ENCODE results near the gene CELSR1.
"Not testable (repeated sequence)": the region's sequence is repeated elsewhere in the genome, so short reads cannot be mapped to it uniquely, and the experiment has no call there.

CELSR1 gene

GRCh38 chr22:46403880-46404279, 133.5 kb downstream of the CELSR1 start:
- DNase-seq (ENCODE audit: low read depth, low spot score), result not testable (repeated sequence)

DNA sequence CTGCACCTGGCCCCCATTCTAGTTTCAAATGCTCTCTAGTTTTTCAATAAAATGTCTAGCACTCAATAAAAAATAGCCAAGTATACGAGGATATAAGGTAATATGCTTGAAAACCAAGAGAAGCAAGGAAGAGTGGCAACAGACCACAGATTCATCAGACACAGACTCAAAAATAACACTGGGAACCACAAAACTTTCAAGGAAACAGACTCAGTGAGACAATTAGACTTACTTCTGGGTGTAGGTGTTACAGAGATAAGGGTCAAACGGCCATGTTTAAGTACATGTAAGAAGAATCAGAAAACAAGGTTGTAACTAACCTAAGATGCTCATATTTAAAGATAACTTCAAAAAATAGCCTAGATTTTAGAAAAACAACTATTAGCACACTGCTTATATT, 134.9 kb downstream of the CELSR1 start:
- DNase-seq (ENCODE audit: low read depth, low spot score), result no peak

DNA sequence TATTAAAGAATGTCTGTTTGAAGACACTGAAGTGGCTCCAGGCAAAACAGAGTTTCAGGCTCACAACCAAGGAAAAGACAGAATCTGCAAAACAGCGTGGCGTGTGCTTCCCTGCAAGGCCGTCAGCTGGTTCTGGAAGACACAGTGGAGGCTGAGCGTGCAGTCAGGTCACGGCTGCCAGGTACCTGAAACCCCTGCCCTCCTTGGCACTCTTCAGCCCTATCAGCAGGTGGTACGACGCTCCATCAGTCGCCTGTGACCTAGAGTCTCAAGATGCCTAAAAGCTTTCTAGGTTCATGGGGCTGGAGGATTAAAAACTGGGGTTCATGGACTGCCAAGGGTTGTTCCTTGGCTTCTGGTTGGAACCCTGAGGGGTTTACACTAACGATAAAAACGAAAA, 136.1 kb downstream of the CELSR1 start:
- DNase-seq (ENCODE audit: low read depth, low spot score), result no peak

DNA sequence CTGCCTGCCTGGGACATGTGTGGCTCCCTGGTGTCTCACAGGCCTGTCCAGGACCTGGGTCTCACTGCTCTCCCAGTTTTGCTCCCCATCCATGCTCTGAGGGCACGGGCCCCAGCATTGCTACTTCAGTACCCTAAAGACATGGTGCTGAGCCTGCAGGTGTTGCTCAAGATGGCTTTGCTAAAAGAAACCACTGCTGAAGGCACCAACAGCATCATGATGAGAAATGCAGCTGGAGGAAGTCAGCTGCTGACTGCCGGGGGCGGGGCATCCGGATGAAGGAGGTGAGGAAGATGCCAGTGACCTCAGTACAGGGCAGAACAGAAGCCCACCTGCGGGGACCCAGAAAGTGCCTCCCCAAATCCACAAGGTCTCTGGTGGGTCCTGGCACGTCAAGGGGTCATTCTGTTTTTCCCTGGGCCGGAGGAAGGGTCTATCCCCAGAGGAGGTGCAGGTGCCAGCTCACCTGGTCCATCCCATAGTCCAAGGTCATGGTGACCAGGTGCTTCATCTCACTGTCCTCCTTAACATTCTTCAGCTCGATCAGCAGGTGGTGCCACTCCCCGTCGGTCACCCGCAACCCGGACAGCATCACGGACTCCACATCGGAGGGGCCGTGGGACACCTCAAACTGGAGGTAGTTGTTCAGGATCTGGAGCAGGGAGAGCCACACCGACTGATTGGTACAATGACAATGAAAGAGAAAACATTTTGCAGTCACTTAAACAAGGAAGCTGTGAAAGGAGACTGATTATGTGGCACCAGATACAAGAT, 138.0 kb downstream of the CELSR1 start:
- no peak for DNase-seq (ENCODE audit: low read depth, low spot score)

- DNase-seq (ENCODE audit: low read depth, low spot score), result no peak
Observed at GRCh38 chr22:46397951-46398350, 139.5 kb downstream of the CELSR1 start.

DNA sequence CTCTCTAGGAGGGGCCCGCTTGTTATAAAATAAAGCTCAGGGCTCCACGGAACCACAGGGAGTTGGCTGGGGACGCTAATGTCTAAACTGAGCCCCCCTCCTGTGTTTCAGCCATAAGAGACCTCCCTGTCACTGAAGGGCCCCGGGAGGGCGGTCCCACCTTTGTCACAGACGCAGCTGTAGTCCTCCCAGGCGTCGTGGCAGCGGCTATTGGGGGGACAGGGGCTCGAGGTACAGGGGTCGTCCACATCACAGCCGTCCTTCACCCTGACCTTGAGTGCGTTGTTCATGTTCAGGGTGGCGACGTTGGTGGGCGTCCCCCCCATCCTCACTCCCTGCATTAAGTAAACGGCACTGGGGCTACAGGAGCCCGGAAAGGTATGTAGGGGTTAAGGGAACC, 139.9 kb downstream of the CELSR1 start:
- DNase-seq (ENCODE audit: low read depth, low spot score), result no peak

DNA sequence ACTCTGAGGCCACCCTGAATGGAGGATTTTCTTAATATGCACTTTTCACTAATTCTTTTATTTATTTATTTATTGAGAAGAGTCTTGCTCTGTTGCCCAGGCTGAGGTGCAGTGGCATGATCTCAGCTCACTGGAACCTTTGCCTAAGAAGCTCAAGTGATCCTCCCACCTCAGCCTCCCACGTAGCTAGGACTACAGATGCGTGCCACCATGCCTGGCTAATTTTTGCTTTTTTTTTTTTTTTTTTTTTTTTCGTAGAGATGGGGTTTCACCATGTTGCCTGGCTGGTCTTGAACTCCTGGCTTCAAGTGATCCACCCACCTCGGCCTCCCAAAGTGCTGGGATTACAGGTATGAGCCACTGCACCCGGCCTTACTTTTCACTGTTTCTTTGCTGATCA, 140.4 kb downstream of the CELSR1 start:
- not testable (repeated sequence) for DNase-seq (ENCODE audit: low read depth, low spot score)

DNA sequence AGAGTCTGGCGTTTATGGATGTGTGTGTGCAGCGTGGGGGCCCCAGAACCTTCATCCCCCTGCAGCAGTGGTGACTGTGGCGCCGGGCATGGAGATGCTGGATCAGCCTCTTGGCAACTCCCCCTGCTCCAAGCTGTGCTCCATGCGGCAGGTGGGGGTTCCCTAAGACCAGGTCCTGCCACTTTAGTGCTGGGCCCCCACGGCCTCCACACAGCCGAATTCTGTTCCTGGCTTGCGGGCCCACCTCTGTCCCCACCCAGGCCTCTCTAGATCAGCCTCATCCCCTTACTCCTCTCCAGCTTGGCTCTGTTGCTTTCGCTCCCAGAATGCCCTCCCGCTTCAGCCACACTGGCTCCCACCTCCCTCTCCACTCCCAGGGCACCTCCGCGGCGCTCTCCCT, 142.3 kb downstream of the CELSR1 start:
- no peak for DNase-seq (ENCODE audit: low read depth, low spot score)

DNA sequence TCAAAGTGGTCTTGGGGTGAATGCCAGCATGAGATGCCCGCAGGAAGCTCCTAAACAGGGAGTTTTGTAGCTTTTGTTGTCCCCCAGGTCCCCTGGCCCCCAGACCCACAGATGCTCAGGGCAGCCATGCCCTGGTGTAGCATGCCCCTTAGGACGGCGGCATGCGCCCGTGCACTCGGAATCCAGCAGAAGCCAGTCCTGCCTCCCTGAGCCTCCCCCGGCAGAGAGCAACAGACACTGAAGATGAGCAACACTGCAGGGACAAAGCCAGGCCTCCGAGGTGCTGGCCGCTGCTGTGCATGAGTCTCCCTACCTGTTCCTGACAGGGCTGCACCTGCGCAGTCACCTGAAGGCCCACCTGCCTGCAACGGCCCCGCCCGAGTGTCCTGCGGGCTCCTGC, 142.8 kb downstream of the CELSR1 start:
- DNase-seq (ENCODE audit: low read depth, low spot score), result no peak

DNA sequence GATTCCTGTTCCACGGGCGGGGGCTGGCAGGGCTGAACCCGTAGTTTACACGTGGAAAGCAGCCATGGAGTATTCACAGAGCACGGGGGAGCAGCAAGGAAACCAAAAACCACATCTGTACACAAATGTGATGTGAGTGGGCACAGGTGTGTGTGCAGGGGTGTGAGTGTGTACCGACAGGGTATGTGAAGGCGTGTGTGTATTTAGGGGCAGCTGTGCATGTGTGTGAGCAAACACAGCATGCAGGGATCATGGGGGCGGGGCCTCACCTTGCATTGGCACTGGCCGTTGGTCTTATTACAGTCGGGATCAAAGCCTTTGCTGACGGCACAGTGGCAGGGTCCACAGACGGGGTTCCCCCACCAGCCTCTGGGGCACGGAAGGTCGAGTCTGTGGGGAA, 143.5 kb downstream of the CELSR1 start:
- no peak for DNase-seq (ENCODE audit: low read depth, low spot score)

DNA sequence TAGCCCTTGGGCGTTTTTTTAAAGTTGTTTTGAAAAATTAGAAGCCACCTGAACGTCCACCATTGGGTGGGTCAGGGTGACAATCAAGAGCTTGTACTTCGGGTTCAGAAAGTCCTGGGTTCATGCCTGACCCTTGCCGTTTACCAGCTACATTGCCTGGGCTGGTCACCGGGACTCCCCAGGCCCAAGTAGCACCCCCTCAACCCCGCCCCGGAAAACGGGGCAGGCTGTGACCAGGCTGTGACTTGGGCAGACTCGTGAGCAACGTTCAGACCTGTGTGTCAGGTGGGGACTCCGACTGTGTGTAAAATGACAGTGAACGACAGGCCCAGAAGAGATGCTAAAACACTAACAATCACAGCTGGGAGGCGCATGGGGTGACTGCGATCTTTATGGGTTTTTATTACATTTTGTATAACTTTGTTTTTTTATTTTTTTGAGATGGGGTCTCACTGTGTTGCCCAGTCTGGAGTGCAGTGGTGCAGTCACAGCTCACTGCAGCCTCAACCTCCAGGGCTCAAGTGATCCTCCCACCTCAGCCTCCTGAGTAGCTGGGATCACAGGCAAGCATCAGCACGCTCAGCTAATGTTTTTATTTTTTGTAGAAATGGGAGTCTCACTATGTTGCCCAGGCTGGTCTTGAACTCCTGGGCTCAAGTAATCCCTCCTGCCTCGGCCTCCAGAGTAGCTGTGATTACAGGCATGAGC, 145.1 kb downstream of the CELSR1 start:
- DNase-seq (ENCODE audit: low read depth, low spot score), result no peak

- DNase-seq (ENCODE audit: low read depth, low spot score), result no peak
Observed at GRCh38 chr22:46391486-46392136, 145.8 kb downstream of the CELSR1 start.

DNA sequence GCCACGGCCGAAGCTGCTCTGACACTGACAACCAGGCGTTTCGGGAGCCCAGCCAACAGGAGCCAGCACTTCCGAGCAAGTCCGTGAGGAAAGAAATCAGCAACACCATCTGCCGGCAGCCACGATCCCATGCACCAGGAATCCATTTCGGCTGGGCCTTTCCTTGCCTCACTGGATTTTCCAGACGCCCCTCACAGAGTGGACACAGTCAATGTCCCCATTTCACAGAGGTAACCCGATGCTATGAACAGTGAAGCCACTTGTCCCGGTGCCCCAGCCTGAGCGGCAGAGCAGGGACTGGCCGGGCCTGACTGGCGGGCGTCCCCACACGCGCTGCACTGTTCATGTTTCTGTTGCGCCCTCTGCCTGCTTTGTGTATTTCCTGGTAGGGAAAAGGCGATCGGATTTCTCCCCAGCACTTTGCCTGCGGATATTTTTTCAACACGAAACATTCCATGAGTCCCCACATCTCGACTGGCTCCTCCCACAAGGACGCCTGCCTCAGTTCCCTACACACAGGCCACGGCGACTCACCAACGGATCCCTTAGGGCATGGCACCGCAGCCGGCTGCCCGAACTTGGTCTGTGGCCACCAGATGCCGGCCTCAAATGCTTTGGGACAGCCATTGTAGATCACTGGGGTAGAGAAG, 146.6 kb downstream of the CELSR1 start:
- DNase-seq (ENCODE audit: low read depth, low spot score), result peak; percentile 43

- DNase-seq (ENCODE audit: low read depth, low spot score), result no peak
Observed at GRCh38 chr22:46390105-46390651, 147.2 kb downstream of the CELSR1 start.

DNA sequence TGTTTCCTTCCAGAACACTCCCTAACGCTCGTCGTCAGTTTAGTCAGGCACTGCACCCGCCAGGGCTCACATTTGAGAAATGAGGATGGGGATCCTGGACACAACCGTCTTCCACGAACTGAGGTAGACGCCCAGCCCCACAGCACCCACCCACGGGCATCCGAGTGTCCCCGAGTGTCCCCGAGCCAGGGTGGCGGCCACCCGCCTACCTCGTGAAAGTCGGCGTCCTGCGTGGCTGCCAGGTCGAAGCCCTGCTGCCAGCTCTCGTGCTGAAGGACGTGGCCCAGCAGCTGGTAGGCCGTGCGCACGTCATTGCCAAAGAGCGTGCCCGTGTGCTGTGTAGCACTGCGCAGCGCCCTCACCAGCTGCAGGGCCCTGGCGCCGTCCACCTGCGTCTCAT, 148.3 kb downstream of the CELSR1 start:
- no peak for DNase-seq (ENCODE audit: low read depth, low spot score)

DNA sequence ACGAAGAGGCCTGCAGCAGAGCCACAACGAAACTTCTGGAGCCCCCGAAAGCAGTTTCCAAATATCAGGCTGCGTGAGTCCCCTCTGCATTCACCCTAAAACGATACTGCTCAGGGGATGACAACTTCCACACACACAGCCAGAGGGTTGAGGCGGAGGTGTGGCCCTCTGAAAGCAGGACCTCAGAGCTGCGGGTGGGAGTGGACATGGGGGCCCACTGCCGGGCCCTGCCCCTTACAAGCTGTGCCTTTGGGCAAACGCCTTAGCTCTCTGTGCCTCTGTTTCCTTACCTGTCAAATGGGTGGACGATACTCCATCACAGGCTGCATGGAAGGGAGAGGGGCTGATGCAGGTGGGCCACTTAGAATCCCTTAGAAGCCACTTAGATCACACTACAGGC, 148.8 kb downstream of the CELSR1 start:
- DNase-seq (ENCODE audit: low read depth, low spot score), result no peak

- no peak for DNase-seq (ENCODE audit: low read depth, low spot score)
Observed at GRCh38 chr22:46387748-46388147, 149.7 kb downstream of the CELSR1 start.

- DNase-seq (ENCODE audit: low read depth, low spot score), result no peak
Observed at GRCh38 chr22:46386312-46386711, 151.1 kb downstream of the CELSR1 start.

GRCh38 chr22:46382524-46382923, 154.9 kb downstream of the CELSR1 start:
- DNase-seq (ENCODE audit: low read depth, low spot score), result no peak

DNA sequence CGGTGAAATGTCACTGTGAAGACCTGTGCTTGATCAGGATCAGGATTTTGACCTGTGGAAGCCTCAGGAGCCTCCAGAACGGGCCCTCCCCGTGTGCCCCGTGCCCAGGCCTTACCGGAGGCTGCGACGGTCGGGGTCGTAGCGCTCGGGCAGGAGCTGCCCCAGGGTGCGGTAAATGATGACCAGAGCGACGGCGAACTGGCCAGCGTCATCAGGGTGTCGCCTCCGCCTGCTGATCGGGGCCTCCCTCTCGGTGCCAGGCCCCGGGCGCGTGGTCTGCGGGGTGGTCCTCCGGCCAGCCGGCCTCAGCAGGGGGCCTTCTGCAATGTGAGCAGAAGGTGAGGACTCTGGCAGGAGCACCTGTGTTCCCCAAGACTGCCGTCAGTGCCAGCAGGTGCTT, 155.7 kb downstream of the CELSR1 start:
- DNase-seq (ENCODE audit: low read depth, low spot score), result no peak

DNA sequence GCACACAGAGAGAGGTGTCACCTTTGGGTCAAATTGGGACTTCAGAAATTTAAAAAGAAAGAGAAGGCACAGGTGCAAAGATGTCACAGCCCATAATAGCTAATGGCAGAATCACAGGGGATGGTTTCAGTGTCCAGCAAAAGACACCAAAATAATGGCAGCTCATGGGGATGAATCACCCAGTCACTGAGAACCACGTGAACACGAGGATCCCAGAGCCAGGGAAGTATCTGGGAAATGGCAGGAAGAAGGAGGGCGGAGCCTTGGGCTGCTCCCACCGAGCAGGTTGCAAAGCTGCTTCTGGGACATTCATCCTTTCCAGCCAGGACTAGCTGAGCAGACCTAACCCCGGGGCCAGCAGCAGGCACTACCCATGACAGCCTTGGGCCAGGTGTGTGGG, 156.3 kb downstream of the CELSR1 start:
- peak; percentile 30 for DNase-seq (ENCODE audit: low read depth, low spot score)

DNA sequence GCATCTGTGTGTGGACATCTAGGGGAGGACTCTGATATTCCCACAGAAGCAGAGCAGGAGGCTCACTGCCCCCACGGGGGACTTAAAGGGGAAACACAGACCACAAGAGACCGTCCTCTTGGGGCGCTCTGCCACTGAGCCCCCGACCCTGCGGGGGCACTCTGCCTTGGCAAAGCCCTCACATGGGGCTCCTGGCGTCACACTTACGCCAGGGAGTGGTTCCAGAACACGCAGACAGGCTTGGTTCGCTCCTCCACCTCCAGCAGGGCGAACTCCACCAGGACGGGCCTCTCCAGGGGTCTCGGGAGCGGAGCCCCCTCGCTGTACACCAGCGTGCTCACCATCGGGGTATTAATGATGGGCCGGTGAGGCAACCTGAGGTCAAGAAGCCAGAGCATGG, 156.8 kb downstream of the CELSR1 start:
- DNase-seq (ENCODE audit: low read depth, low spot score), result no peak

Data from astrocyte of the hippocampus (primary cell).